ENCODE data around the gene ZNF804B. TPM values are rescaled to one million over a fixed set of nuclear protein-coding genes. Genes with fewer than 3 reads are reported as not detected.

ZNF804B gene
- total RNA-seq, 1 experiment from 2014 or later = not detected

GRCh38 chr7:89012016-89012415 lies 252.5 kb downstream of the ZNF804B start:
- H3K9me3 Mint-ChIP-seq = peaks cover 30 to 34% of the 10 kb centered on the region in 2 experiments
- no CpG with 5 or more reads among the region's 5 CpGs for WGBS (ENCODE audit: extremely low coverage, insufficient read length, low lambda C conversion rate)

More at GRCh38 chr7:89012016-89012415, 252.5 kb downstream of the ZNF804B start:
- Mint-ChIP-seq H3K4me3 (no peak overlapping the region), H3K36me3 (ENCODE audit: insufficient read depth in 1 of 3, low read depth in 3 of 3) (peaks cover 8 to 33% (median 28%) of the 10 kb centered on the region in 3 experiments), H3K27me3 (ENCODE audit: low read depth) (no peaks in the 10 kb centered on the region), H3K4me1 (no peaks in the 10 kb centered on the region), H3K27ac (no peak overlapping the region)
- Histone ChIP-seq H3K14ac (ENCODE audit: insufficient read depth, low read length) (no peak overlapping the region), H3T11ph (ENCODE audit: low read length) (no peak overlapping the region), H3K4me2 (ENCODE audit: insufficient read depth, insufficient read length, low read length) (no peak overlapping the region), H4K5ac (ENCODE audit: insufficient read length, low read depth, low read length) (no peak overlapping the region), H2BK20ac (ENCODE audit: low read depth, low read length, poor library complexity, severe bottlenecking) (no peak overlapping the region), H4K20me1 (ENCODE audit: control insufficient read depth, insufficient read depth, insufficient read length) (no peaks in the 10 kb centered on the region), H4K91ac (ENCODE audit: insufficient read length, low read depth, low read length) (no peak overlapping the region), H4K8ac (replicated peaks; ENCODE audit: insufficient read length, low read depth, low read length) (no peak overlapping the region), H2BK15ac (ENCODE audit: low read depth, low read length) (no peak overlapping the region), H3K79me1 (ENCODE audit: insufficient read depth, low read depth, low read length, poor library complexity, severe bottlenecking) (no peaks in the 10 kb centered on the region), H2BK120ac (ENCODE audit: low read depth, low read length, poor library complexity, severe bottlenecking) (no peak overlapping the region), H3K27me3 (ENCODE audit: insufficient read depth, low read length) (no peaks in the 10 kb centered on the region), H2BK12ac (ENCODE audit: insufficient read length, low read depth, low read length) (no peak overlapping the region), H3K4ac (ENCODE audit: low read depth, low read length) (no peak overlapping the region), H3K56ac (ENCODE audit: insufficient read length, low read depth, low read length) (no peak overlapping the region), H3K18ac (ENCODE audit: insufficient read length, low read depth, low read length) (no peak overlapping the region), H3K9me3 (ENCODE audit: control insufficient read depth, low read depth, low read length) (peaks cover 12% of the 10 kb centered on the region), H3K79me2 (ENCODE audit: insufficient read depth, low read length) (no peaks in the 10 kb centered on the region), H3K23ac (ENCODE audit: insufficient read length, low read depth, low read length) (no peak overlapping the region), H2AFZ (ENCODE audit: low read length) (no peak overlapping the region), H2AK5ac (ENCODE audit: insufficient read length, low read length) (no peak overlapping the region), H3K27ac (ENCODE audit: insufficient read length, low read depth, low read length) (no peak overlapping the region), H3K4me1 (ENCODE audit: insufficient read depth, low read length) (no peaks in the 10 kb centered on the region), H3K23me2 (ENCODE audit: insufficient read length, low read depth, low read length, poor library complexity, severe bottlenecking) (no peaks in the 10 kb centered on the region), H2BK5ac (ENCODE audit: insufficient read length, low read length) (no peak overlapping the region), H3K9ac (ENCODE audit: extremely low read depth, insufficient read length, low read length) (no peak overlapping the region)
- DNase-seq = no peak
- TF ChIP-seq, protein P1, sequence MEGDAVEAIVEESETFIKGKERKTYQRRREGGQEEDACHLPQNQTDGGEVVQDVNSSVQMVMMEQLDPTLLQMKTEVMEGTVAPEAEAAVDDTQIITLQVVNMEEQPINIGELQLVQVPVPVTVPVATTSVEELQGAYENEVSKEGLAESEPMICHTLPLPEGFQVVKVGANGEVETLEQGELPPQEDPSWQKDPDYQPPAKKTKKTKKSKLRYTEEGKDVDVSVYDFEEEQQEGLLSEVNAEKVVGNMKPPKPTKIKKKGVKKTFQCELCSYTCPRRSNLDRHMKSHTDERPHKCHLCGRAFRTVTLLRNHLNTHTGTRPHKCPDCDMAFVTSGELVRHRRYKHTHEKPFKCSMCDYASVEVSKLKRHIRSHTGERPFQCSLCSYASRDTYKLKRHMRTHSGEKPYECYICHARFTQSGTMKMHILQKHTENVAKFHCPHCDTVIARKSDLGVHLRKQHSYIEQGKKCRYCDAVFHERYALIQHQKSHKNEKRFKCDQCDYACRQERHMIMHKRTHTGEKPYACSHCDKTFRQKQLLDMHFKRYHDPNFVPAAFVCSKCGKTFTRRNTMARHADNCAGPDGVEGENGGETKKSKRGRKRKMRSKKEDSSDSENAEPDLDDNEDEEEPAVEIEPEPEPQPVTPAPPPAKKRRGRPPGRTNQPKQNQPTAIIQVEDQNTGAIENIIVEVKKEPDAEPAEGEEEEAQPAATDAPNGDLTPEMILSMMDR (conservative IDR thresholded peaks at IDR 0.05) = no peak

All from H9 (cell line).